Calu3 (cell line): ENCODE results near the gene WASHC4. TPM values are rescaled to one million over a fixed set of nuclear protein-coding genes. Genes with fewer than 3 reads are reported as not detected.

Experiments
- BruUV-seq: library from RNA; stranded (reverse); fragments of 400-500 nt; replicated peaks from 2 replicates; lab custom pipeline; 2021; lab: Mats Ljungman, UMichigan
- CTCF ChIA-PET: fragments of 300-600 bp; sonication (Branson Sonifier 250); formaldehyde crosslinking; loops from one replicate; lab custom pipeline; 2022; ENCODE audit warnings: antibody characterized with exemption; lab: Charles Lee
- DNase-seq: peaks from one replicate; pipeline ENCODE4 v3.0.0; 2022
- H3K27ac Mint-ChIP-seq: one replicate; pipeline ENCODE4 v1.8.0; 2022; ENCODE audit warnings: mixed read lengths; ENCODE audit not compliant: unreplicated experiment
- H3K27me3 Mint-ChIP-seq: one replicate; pipeline ENCODE4 v1.8.0; 2022; ENCODE audit warnings: mixed read lengths; ENCODE audit not compliant: unreplicated experiment
- H3K36me3 Mint-ChIP-seq: one replicate; pipeline ENCODE4 v1.8.0; 2022; ENCODE audit warnings: mild to moderate bottlenecking, moderate library complexity, mixed read lengths; ENCODE audit not compliant: insufficient read depth, unreplicated experiment
- H3K4me1 Mint-ChIP-seq: one replicate; pipeline ENCODE4 v1.8.0; 2022; ENCODE audit warnings: mild to moderate bottlenecking, low read depth, mixed read lengths; ENCODE audit not compliant: unreplicated experiment
- H3K4me3 Mint-ChIP-seq: one replicate; pipeline ENCODE4 v1.8.0; 2022; ENCODE audit warnings: mild to moderate bottlenecking, low read depth, moderate library complexity, mixed read lengths; ENCODE audit not compliant: unreplicated experiment
- H3K9me3 Mint-ChIP-seq: one replicate; pipeline ENCODE4 v1.8.0; 2022; ENCODE audit warnings: low read depth, mixed read lengths; ENCODE audit not compliant: unreplicated experiment
- CTCF ChIP-seq: fragments of 200-600 bp; IDR thresholded peaks from one replicate; pipeline ENCODE4 v1.8.0; 2022; ENCODE audit warnings: antibody characterized with exemption; ENCODE audit not compliant: unreplicated experiment
- intact Hi-C: fragments of 100-400 bp; cut with micrococcal nuclease; formaldehyde crosslinking; loops from one replicate; pipeline ENCODE4 v1.10.0; 2022; ENCODE audit not compliant: unreplicated experiment
- total RNA-seq: library from RNA; stranded (reverse); gene quantifications from 2 replicates; pipeline ENCODE4 v1.2.3, GENCODE V29; 2022

Gene WASHC4
- total RNA-seq, 1 experiment from 2014 or later: 73.0 TPM

GRCh38 chr12:105099356-105099755, 8.2 kb upstream of the WASHC4 start:
- DNase-seq: no peak
- no TSS peak for BruUV-seq
- no peaks in the 10 kb centered on the region for H3K36me3 Mint-ChIP-seq
- no peaks in the 10 kb centered on the region for H3K27me3 Mint-ChIP-seq
- CTCF ChIA-PET: no interaction called here
- H3K4me1 Mint-ChIP-seq: peaks cover 9% of the 10 kb centered on the region
- H3K9me3 Mint-ChIP-seq: peaks cover 4% of the 10 kb centered on the region
- no peak for TF ChIP-seq CTCF
- no peak overlapping the region for H3K27ac Mint-ChIP-seq
- intact Hi-C loops: no loop called here
- H3K4me3 Mint-ChIP-seq: no peak overlapping the region

- intact Hi-C loops: loop anchor here (5.0 kb wide), 1 partner anchor 428 kb away; no protein-coding TSS in a partner anchor
- H3K4me3 Mint-ChIP-seq: peak overlapping the region; percentile 10
- no peaks in the 10 kb centered on the region for H3K27me3 Mint-ChIP-seq
- no TSS peak for BruUV-seq
- H3K27ac Mint-ChIP-seq: peak overlapping the region; percentile 18
- CTCF ChIA-PET: interaction anchor here (1.2 kb wide), 1 partner anchor 17 kb away, joined by 4 read pairs; the partner anchor contains the start of gene ALDH1L2
- peaks cover 9% of the 10 kb centered on the region for H3K4me1 Mint-ChIP-seq
- TF ChIP-seq CTCF: no peak
- peaks cover 4% of the 10 kb centered on the region for H3K9me3 Mint-ChIP-seq
- H3K36me3 Mint-ChIP-seq: no peaks in the 10 kb centered on the region
- DNase-seq: no peak
These were observed 7.1 kb upstream of the WASHC4 start for GRCh38 chr12:105100207-105100985.

DNA sequence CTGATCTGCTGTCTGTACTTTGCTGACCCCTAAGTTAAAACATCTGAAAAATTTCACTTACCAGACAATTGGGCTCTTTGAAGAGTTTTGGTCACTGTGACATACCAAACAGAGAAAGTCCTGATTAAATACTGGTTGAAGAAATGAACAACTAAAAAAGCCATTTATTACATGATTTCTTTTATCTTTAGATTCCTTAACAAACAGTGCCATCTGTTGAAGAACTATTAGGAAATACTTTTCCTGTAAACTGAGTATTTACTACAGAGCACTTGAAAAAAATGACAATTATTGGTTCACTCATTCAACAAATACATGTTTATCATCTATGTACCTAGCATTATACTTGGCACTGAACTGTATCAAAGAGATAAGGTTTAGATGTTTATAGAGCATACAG, 6.5 kb upstream of the WASHC4 start:
- no peak for DNase-seq
- Mint-ChIP-seq H3K27ac (no peak overlapping the region), H3K4me1 (peaks cover 9% of the 10 kb centered on the region), H3K4me3 (no peak overlapping the region), H3K9me3 (peaks cover 4% of the 10 kb centered on the region), H3K27me3 (no peaks in the 10 kb centered on the region), H3K36me3 (no peaks in the 10 kb centered on the region)
- CTCF ChIA-PET: interaction anchor here (1.2 kb wide), 1 partner anchor 17 kb away, joined by 4 read pairs; the partner anchor contains the start of gene ALDH1L2
- intact Hi-C loops: loop anchor here (5.0 kb wide), 1 partner anchor 429 kb away; no protein-coding TSS in a partner anchor
- no TSS peak for BruUV-seq
- TF ChIP-seq CTCF: no peak

DNA sequence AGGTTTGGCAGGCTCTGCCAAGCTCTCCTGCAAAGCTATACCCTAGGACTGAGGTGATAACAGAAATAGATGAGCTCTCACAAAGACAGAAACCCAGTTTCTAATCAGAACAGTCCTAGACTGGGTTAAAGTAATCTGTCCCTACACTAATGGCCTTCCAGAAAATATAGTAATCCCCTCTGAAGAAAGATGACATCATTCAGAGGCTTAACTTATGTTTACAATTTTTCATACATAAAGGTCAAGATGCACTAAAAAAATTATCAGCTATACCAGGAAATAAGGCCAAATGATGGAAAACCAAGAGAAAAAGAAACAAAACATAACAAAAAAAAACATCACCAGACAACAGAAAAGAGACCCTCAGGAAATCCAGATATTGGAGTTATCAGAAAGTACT, 4.9 kb upstream of the WASHC4 start:
- H3K27me3 Mint-ChIP-seq: no peaks in the 10 kb centered on the region
- no peak for TF ChIP-seq CTCF
- H3K4me1 Mint-ChIP-seq: peaks cover 18% of the 10 kb centered on the region
- H3K9me3 Mint-ChIP-seq: no peaks in the 10 kb centered on the region
- CTCF ChIA-PET: no interaction called here
- no peak overlapping the region for H3K4me3 Mint-ChIP-seq
- no peak for DNase-seq
- peaks cover 13% of the 10 kb centered on the region for H3K36me3 Mint-ChIP-seq
- no peak overlapping the region for H3K27ac Mint-ChIP-seq
- intact Hi-C loops: loop anchor here (5.0 kb wide), 1 partner anchor 430 kb away; no protein-coding TSS in a partner anchor
- no TSS peak for BruUV-seq
